Measurements from ENCODE around the gene SUGCT. TPM values are rescaled to one million over a fixed set of nuclear protein-coding genes. Genes with fewer than 3 reads are reported as not detected.
"Not testable (repeated sequence)": the region's sequence is repeated elsewhere in the genome, so short reads cannot be mapped to it uniquely, and the experiment has no call there.

SUGCT gene
- total and polyA plus RNA-seq, 4 donors = 37.9 to 152 (median 53.2) TPM

DNA sequence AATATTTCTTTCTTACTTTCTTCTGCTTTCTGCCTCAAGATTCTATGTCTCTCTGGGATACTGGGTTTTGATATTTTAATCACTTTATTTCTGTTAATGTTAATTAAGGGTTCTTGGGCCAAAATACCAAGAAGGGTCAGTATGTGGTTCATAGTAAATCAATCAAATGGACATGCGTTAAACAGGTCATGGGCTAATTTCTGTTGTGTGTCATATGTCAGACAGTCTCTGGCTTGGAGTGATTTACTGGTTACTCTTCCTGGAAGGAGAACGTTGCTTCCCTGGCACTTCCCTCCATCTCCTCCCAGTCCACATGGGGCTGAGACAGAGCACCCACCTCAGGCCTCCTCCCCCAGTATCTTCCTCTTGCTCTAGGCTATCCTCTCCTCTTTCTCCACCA lies 489.1 kb downstream of the SUGCT start:
- DNase-seq = no peak
- no peaks in the 10 kb centered on the region for H3K36me3 ChIP-seq (ENCODE audit: control insufficient read depth in 1 of 2, insufficient read depth in 2 of 2, low read length in 1 of 2)
- WGBS, 2 donors = 61 to 63% methylated on average over 2 of the region's 2 CpGs
- no peak overlapping the region for H3K27ac ChIP-seq (ENCODE audit: low read depth in 1 of 2, low read length in 2 of 2)
- intact Hi-C loops (cut with DNase I) = no loop called here
- H3K27me3 ChIP-seq (ENCODE audit: control insufficient read depth in 1 of 2, insufficient read depth in 2 of 2, low read length in 1 of 2) = no peaks in the 10 kb centered on the region
- H3K4me1 ChIP-seq (ENCODE audit: control insufficient read depth in 1 of 2, insufficient read depth in 2 of 2, low read length in 2 of 2) = peaks cover 2 to 9% of the 10 kb centered on the region in 2 donors
- no peaks in the 10 kb centered on the region for H3K9me3 ChIP-seq (ENCODE audit: control insufficient read depth, low read length)
- no peak for ATAC-seq (ENCODE audit: low FRiP score)
- no peak overlapping the region for H3K4me3 ChIP-seq (ENCODE audit: low read length in 2 of 2)

DNA sequence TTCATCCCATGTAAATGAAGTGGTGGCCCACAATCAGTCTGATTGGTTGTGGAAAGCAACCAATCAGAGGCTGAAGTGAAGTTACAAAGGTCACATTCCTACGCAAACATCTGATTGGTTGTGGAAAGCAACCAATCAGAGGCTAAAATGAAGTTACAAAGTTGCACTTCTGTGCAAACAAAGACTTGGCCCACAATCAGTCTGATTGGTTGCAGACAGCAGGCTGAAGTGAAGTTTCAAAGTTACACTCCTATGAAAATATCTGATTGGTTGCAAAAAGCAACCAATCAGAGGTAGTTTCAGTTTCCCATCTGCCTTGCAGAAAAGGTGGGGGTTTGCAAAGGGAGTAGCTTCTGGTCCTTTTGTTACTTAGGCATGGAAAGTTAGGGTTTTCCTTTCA lies 492.6 kb downstream of the SUGCT start:
- DNase-seq; H3K4me3 ChIP-seq (ENCODE audit: low read length in 2 of 2); H3K27me3 ChIP-seq (ENCODE audit: control insufficient read depth in 1 of 2, insufficient read depth in 2 of 2, low read length in 1 of 2); H3K4me1 ChIP-seq (ENCODE audit: control insufficient read depth in 1 of 2, insufficient read depth in 2 of 2, low read length in 2 of 2); H3K27ac ChIP-seq (ENCODE audit: low read depth in 1 of 2, low read length in 2 of 2); H3K36me3 ChIP-seq (ENCODE audit: control insufficient read depth in 1 of 2, insufficient read depth in 2 of 2, low read length in 1 of 2); intact Hi-C loops (cut with DNase I); ATAC-seq (ENCODE audit: low FRiP score); H3K9me3 ChIP-seq (ENCODE audit: control insufficient read depth, low read length): not testable (repeated sequence)
- WGBS, 2 donors = 96 to 97% methylated on average over 1 of the region's 1 CpG

DNA sequence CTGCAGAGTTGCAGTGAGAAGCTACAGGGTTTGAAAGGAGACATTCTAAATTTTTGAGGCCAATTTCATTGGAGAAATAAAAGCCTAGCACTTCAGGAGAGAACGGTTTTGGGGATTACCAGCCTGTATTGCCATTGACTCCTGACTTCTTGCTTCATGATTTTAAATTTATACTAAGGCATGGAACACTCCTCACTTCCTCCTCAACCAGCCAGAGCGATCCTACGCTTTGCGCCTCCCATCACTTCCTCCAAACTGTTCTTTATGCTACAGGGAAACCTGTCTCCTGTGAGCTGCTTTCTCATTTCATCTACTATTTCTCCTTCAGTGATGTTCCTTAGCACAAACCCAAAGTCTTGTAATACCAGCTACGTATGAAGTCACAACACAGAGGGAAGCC lies 495.1 kb downstream of the SUGCT start:
- Histone ChIP-seq H3K27ac (ENCODE audit: low read depth in 1 of 2, low read length in 2 of 2) (no peak overlapping the region), H3K36me3 (ENCODE audit: control insufficient read depth in 1 of 2, insufficient read depth in 2 of 2, low read length in 1 of 2) (peaks cover 0 to 2% of the 10 kb centered on the region in 2 donors), H3K9me3 (ENCODE audit: control insufficient read depth, low read length) (no peaks in the 10 kb centered on the region), H3K4me1 (ENCODE audit: control insufficient read depth in 1 of 2, insufficient read depth in 2 of 2, low read length in 2 of 2) (peaks cover 2 to 4% of the 10 kb centered on the region in 2 donors), H3K4me3 (ENCODE audit: low read length in 2 of 2) (no peak overlapping the region), H3K27me3 (ENCODE audit: control insufficient read depth in 1 of 2, insufficient read depth in 2 of 2, low read length in 1 of 2) (no peaks in the 10 kb centered on the region)
- DNase-seq (no peak), ATAC-seq (ENCODE audit: low FRiP score) (no peak)
- 92 to 94% methylated on average over 5 of the region's 5 CpGs for WGBS, 2 donors
- intact Hi-C loops (cut with DNase I) = no loop called here

DNA sequence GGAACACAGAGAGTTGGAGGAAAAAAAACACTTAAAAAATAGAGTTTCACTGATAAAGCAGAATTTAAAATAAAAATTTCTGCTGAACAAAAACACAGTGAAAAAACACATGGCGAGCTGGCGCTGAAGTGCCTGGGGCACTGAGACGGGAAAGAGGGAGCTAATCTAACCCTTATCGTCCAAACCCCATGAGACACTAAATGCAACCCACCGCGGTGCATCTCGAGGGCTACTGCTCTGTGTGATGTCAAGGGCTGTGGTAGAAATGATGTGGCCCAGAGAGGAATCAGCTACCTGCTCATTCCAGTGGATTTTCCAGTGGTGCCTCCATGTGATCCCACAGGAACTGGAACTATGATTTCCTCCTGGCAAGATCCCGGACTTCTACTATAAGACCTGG lies 499.3 kb downstream of the SUGCT start:
- Histone ChIP-seq H3K27me3 (ENCODE audit: control insufficient read depth in 1 of 2, insufficient read depth in 2 of 2, low read length in 1 of 2) (no peaks in the 10 kb centered on the region), H3K4me3 (ENCODE audit: low read length in 2 of 2) (no peak overlapping the region), H3K36me3 (ENCODE audit: control insufficient read depth in 1 of 2, insufficient read depth in 2 of 2, low read length in 1 of 2) (peaks cover 0 to 2% of the 10 kb centered on the region in 2 donors), H3K27ac (ENCODE audit: low read depth in 1 of 2, low read length in 2 of 2) (no peak overlapping the region), H3K4me1 (ENCODE audit: control insufficient read depth in 1 of 2, insufficient read depth in 2 of 2, low read length in 2 of 2) (peaks cover 0 to 3% of the 10 kb centered on the region in 2 donors), H3K9me3 (ENCODE audit: control insufficient read depth, low read length) (no peaks in the 10 kb centered on the region)
- ATAC-seq (ENCODE audit: low FRiP score) (no peak), DNase-seq (no peak)
- 72 to 73% methylated on average over 8 of the region's 8 CpGs for WGBS, 2 donors
- intact Hi-C loops (cut with DNase I) = no loop called here

DNA sequence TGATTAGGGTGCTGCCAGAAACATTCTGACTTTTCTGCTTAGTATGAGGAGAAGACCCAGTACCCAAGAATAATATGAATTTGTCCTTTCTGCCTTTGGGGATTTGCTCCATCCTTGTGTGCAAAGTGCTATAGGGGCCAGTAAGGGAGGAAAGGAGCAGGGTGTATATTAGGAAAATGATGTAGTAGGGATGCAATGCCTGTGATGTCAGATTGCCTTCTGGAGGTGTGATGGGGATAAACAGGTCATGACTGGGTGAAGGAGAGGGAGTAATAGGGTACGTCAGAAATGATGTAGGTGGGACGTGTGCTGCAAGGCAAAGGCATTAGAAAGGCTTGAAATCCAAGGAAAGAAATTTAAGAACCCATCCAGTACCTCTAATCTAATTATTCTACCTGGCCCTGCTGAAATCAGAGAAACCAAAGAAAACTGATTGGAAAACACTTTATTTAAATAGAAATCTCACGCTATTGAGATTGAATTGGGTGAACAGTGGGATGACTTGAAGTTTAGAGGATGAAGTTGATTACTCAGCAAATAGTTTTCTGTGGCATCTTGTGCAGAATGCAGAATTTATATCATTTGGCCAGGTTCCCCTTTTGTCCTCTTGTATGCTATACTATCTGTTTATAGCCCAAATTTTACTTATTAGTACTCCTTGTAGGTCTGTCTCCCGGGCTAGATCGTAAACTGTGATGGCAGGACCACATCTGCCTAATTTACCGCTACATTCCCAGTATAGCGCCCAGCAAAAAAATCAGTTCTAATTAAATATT lies 503.9 kb downstream of the SUGCT start:
- H3K9me3 ChIP-seq (ENCODE audit: control insufficient read depth, low read length) = no peaks in the 10 kb centered on the region

DNA sequence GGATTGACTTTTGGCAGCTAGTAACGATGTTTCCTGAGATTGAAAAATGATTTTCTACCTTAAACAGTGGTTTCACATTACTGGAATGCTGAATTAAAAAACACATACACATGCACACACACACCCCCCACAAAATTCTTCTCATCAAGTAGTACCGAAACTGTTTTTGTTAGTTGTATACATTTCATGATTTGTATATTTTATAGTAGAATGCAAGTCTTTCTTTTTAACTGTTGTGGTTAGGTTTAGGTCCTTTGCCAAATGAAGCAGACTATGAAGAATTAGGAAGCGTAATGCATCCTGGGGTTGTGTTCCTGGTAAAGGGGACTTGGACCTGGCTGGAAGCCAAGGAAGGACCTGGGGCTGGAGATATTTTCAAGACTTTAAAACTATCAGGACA lies 505.8 kb downstream of the SUGCT start:
- Histone ChIP-seq H3K4me3 (ENCODE audit: low read length in 2 of 2) (no peak overlapping the region), H3K27ac (ENCODE audit: low read depth in 1 of 2, low read length in 2 of 2) (no peak overlapping the region), H3K36me3 (ENCODE audit: control insufficient read depth in 1 of 2, insufficient read depth in 2 of 2, low read length in 1 of 2) (no peaks in the 10 kb centered on the region), H3K4me1 (ENCODE audit: control insufficient read depth in 1 of 2, insufficient read depth in 2 of 2, low read length in 2 of 2) (peaks cover 3 to 6% of the 10 kb centered on the region in 2 donors), H3K9me3 (ENCODE audit: control insufficient read depth, low read length) (no peaks in the 10 kb centered on the region), H3K27me3 (ENCODE audit: control insufficient read depth in 1 of 2, insufficient read depth in 2 of 2, low read length in 1 of 2) (no peaks in the 10 kb centered on the region)
- intact Hi-C loops (cut with DNase I) = no loop called here
- 80 to 83% methylated on average over 3 of the region's 3 CpGs for WGBS, 2 donors
- DNase-seq (no peak), ATAC-seq (ENCODE audit: low FRiP score) (no peak)

More for the DNA sequence above, 503.9 kb downstream of the SUGCT start:
- no peak for ATAC-seq (ENCODE audit: low FRiP score)
- H3K27me3 ChIP-seq (ENCODE audit: control insufficient read depth in 1 of 2, insufficient read depth in 2 of 2, low read length in 1 of 2) = no peaks in the 10 kb centered on the region
- H3K4me1 ChIP-seq (ENCODE audit: control insufficient read depth in 1 of 2, insufficient read depth in 2 of 2, low read length in 2 of 2) = peaks cover 3 to 6% of the 10 kb centered on the region in 2 donors
- DNase-seq = no peak
- no peaks in the 10 kb centered on the region for H3K36me3 ChIP-seq (ENCODE audit: control insufficient read depth in 1 of 2, insufficient read depth in 2 of 2, low read length in 1 of 2)
- no peak overlapping the region for H3K4me3 ChIP-seq (ENCODE audit: low read length in 2 of 2)
- 91 to 95% methylated on average over 7 of the region's 7 CpGs for WGBS, 2 donors
- no peak overlapping the region for H3K27ac ChIP-seq (ENCODE audit: low read depth in 1 of 2, low read length in 2 of 2)
- intact Hi-C loops (cut with DNase I) = no loop called here

DNA sequence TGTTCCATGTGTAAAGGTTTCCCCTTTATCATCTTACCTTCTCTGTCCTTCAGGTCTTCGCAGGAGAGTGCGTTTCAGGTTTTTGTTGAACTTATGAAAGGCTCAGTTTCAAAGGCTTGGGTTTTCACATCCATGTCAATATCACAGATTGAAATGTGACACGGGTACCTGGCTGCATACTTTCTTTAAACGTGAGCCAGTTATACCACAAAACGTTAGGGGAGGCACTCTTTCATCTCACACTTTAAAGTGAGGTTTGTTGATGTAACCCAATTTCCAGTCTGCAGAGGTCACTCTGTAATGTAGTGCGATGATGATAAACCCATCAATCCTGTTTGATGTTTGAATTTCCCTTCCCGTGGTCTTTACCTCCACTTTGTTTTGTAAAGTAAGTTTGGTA lies 506.9 kb downstream of the SUGCT start:
- ATAC-seq (ENCODE audit: low FRiP score) (no peak), DNase-seq (no peak)
- Histone ChIP-seq H3K9me3 (ENCODE audit: control insufficient read depth, low read length) (no peaks in the 10 kb centered on the region), H3K27ac (ENCODE audit: low read depth in 1 of 2, low read length in 2 of 2) (no peak overlapping the region), H3K36me3 (ENCODE audit: control insufficient read depth in 1 of 2, insufficient read depth in 2 of 2, low read length in 1 of 2) (no peaks in the 10 kb centered on the region), H3K27me3 (ENCODE audit: control insufficient read depth in 1 of 2, insufficient read depth in 2 of 2, low read length in 1 of 2) (no peaks in the 10 kb centered on the region), H3K4me3 (ENCODE audit: low read length in 2 of 2) (no peak overlapping the region), H3K4me1 (ENCODE audit: control insufficient read depth in 1 of 2, insufficient read depth in 2 of 2, low read length in 2 of 2) (peaks cover 3 to 6% of the 10 kb centered on the region in 2 donors)
- intact Hi-C loops (cut with DNase I) = no loop called here
- 72 to 78% methylated on average over 7 of the region's 7 CpGs for WGBS, 2 donors

DNA sequence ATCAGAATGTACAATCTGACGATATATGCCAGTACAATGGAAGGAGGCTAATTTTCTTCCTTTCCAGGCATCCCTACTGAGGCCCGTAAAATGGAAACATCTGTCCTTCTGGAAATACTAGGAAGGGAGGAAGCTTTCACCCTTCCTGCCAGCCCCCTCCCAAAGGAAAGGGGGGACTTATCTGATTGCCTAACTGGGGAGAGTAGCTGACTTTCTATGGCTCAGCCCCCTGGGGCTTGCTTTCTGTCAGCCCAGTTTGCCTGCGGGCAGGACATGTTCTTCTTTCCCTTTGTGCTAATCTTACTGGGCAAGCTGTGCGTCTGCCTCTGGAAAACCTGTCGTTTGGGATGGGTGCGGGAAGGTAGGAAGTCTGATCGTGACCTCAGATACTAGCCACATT lies 508.9 kb downstream of the SUGCT start:
- H3K27ac ChIP-seq (ENCODE audit: low read depth in 1 of 2, low read length in 2 of 2) = no peak overlapping the region
- 90 to 94% methylated on average over 7 of the region's 7 CpGs for WGBS, 2 donors
- no peak for ATAC-seq (ENCODE audit: low FRiP score)
- peaks cover 0 to 6% of the 10 kb centered on the region in 2 donors for H3K4me1 ChIP-seq (ENCODE audit: control insufficient read depth in 1 of 2, insufficient read depth in 2 of 2, low read length in 2 of 2)
- intact Hi-C loops (cut with DNase I) = no loop called here
- DNase-seq = no peak
- H3K9me3 ChIP-seq (ENCODE audit: control insufficient read depth, low read length) = no peaks in the 10 kb centered on the region
- no peaks in the 10 kb centered on the region for H3K36me3 ChIP-seq (ENCODE audit: control insufficient read depth in 1 of 2, insufficient read depth in 2 of 2, low read length in 1 of 2)
- H3K4me3 ChIP-seq (ENCODE audit: low read length in 2 of 2) = no peak overlapping the region
- no peaks in the 10 kb centered on the region for H3K27me3 ChIP-seq (ENCODE audit: control insufficient read depth in 1 of 2, insufficient read depth in 2 of 2, low read length in 1 of 2)

DNA sequence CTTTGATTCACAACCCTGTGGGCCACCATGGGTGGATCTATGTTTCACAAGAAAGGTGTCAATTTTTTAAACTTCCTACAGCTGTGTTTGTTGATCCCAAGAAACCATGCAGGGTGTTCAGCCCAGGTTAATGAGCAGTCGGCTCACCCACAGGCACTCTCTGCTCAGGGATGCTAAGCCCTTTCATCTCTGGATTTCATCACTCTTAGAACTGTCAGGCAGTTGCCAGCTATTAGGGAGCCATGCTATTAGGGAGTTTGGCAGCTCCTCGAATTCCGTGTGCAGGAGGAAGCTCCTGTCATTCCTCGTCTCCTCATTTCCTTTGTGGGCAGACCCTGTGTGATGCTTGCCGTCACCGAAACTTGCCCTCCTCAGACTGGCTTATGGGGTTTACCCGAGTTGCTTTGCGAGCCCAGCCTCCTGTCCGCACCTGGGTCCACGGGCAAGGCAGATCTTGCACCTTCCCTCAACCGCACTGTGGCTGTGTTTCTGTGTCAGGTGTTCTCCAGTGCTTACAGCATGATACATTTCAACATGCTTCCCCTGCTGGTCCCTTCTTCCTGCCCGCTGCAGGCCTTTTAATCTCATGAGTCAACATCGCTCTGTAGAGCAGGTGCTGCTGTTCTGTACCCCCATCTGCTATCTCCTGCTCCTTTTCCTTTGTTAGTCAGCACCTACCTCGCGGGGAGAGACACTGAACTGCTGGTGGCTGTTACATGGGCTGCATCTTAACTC lies 509.8 kb downstream of the SUGCT start:
- H3K27me3 ChIP-seq (ENCODE audit: control insufficient read depth in 1 of 2, insufficient read depth in 2 of 2, low read length in 1 of 2) = no peaks in the 10 kb centered on the region
- intact Hi-C loops (cut with DNase I) = no loop called here
- H3K27ac ChIP-seq (ENCODE audit: low read depth in 1 of 2, low read length in 2 of 2) = peak overlapping the region in 1 of 2 donors; percentile 21
- DNase-seq (no peak), ATAC-seq (ENCODE audit: low FRiP score) (peak; percentile 16)
- 86 to 88% methylated on average over 15 of the region's 15 CpGs for WGBS, 2 donors
- no peaks in the 10 kb centered on the region for H3K9me3 ChIP-seq (ENCODE audit: control insufficient read depth, low read length)
- H3K36me3 ChIP-seq (ENCODE audit: control insufficient read depth in 1 of 2, insufficient read depth in 2 of 2, low read length in 1 of 2) = no peaks in the 10 kb centered on the region
- H3K4me3 ChIP-seq (ENCODE audit: low read length in 2 of 2) = no peak overlapping the region
- H3K4me1 ChIP-seq (ENCODE audit: control insufficient read depth in 1 of 2, insufficient read depth in 2 of 2, low read length in 2 of 2) = peaks cover 0 to 6% of the 10 kb centered on the region in 2 donors
